ENCODE data around the gene AOPEP. TPM values are rescaled to one million over a fixed set of nuclear protein-coding genes. Genes with fewer than 3 reads are reported as not detected.

The AOPEP gene
- total and polyA plus RNA-seq, 2 of the 13 experiments (the other 11 are each of a cell fraction or from before 2014, with no cell fraction given): 22.2 to 41.6 TPM

DNA sequence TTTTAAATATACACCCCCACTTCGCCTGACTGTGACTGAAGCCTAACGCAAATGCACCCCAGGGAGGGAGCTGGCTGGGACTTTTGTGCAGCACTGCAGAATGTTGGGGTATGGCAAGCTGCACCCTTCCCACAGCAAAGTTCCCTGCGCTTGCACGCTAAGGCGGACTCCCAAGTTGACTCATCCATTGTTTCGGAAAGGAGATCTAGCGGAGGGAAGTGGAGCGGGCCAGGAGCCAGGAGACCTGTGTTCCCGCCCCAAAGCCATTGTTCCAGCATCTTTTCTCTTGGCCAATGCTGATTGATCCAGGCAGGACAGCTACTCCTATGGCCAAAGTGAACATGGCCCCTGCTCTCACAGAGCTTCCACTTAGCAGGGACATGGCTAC lies 202.9 kb downstream of the AOPEP start:
- no peak overlapping the region for H2AFZ ChIP-seq (ENCODE audit: low read length)
- TF ChIP-seq RBM39 (IDR thresholded peaks at IDR 0.05; ENCODE audit: low read depth, low read length, poor library complexity, severe bottlenecking) (no peak), CHD2 (IDR thresholded peaks at IDR 0.05; ENCODE audit: low read depth, low read length) (no peak), ZNF274 (CRISPR knock-in tag; IDR thresholded peaks at IDR 0.05) (peak; percentile 68; the same call in 1 of the 2 replicates), NRL (CRISPR knock-in tag; IDR thresholded peaks at IDR 0.05; ENCODE audit: borderline replicate concordance) (0 out of 2 replicates have a peak, but pooled peaks have one; percentile 66), ZNF83 (CRISPR knock-in tag; IDR thresholded peaks at IDR 0.05; ENCODE audit: borderline replicate concordance) (no peak), MAFK (conservative IDR thresholded peaks at IDR 0.05 in 1 of 2, IDR thresholded peaks at IDR 0.05 in 1 of 2; ENCODE audit: low read length in 2 of 2) (no peak), HDAC1 (CRISPR knock-in tag; IDR thresholded peaks at IDR 0.05) (0 out of 2 replicates have a peak, but pooled peaks have one; percentile 13)
- TF ChIP-seq, protein P1, sequence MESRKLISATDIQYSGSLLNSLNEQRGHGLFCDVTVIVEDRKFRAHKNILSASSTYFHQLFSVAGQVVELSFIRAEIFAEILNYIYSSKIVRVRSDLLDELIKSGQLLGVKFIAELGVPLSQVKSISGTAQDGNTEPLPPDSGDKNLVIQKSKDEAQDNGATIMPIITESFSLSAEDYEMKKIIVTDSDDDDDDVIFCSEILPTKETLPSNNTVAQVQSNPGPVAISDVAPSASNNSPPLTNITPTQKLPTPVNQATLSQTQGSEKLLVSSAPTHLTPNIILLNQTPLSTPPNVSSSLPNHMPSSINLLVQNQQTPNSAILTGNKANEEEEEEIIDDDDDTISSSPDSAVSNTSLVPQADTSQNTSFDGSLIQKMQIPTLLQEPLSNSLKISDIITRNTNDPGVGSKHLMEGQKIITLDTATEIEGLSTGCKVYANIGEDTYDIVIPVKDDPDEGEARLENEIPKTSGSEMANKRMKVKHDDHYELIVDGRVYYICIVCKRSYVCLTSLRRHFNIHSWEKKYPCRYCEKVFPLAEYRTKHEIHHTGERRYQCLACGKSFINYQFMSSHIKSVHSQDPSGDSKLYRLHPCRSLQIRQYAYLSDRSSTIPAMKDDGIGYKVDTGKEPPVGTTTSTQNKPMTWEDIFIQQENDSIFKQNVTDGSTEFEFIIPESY (CRISPR knock-in tag; IDR thresholded peaks at IDR 0.05): 0 out of 2 replicates have a peak, but pooled peaks have one; percentile 38
- TF ChIP-seq, protein P2, sequence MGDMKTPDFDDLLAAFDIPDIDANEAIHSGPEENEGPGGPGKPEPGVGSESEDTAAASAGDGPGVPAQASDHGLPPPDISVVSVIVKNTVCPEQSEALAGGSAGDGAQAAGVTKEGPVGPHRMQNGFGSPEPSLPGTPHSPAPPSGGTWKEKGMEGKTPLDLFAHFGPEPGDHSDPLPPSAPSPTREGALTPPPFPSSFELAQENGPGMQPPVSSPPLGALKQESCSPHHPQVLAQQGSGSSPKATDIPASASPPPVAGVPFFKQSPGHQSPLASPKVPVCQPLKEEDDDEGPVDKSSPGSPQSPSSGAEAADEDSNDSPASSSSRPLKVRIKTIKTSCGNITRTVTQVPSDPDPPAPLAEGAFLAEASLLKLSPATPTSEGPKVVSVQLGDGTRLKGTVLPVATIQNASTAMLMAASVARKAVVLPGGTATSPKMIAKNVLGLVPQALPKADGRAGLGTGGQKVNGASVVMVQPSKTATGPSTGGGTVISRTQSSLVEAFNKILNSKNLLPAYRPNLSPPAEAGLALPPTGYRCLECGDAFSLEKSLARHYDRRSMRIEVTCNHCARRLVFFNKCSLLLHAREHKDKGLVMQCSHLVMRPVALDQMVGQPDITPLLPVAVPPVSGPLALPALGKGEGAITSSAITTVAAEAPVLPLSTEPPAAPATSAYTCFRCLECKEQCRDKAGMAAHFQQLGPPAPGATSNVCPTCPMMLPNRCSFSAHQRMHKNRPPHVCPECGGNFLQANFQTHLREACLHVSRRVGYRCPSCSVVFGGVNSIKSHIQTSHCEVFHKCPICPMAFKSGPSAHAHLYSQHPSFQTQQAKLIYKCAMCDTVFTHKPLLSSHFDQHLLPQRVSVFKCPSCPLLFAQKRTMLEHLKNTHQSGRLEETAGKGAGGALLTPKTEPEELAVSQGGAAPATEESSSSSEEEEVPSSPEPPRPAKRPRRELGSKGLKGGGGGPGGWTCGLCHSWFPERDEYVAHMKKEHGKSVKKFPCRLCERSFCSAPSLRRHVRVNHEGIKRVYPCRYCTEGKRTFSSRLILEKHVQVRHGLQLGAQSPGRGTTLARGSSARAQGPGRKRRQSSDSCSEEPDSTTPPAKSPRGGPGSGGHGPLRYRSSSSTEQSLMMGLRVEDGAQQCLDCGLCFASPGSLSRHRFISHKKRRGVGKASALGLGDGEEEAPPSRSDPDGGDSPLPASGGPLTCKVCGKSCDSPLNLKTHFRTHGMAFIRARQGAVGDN (CRISPR knock-in tag; IDR thresholded peaks at IDR 0.05): peak; percentile 42
- H3K27me3 ChIP-seq (ENCODE audit: control insufficient read depth in 1 of 2, insufficient read depth in 2 of 2, low read length in 2 of 2): no peaks in the 10 kb centered on the region
- ChIA-PET POLR2A (no interaction called here), CTCF (ENCODE audit: low intra/inter-chr PET ratio, low total read pairs) (no interaction called here)
- no peaks in the 10 kb centered on the region; a peak in 2 of 5 replicates for H3K36me3 ChIP-seq (replicated peaks in 1 of 2; ENCODE audit: control insufficient read depth in 1 of 2, insufficient read depth in 2 of 2, low read length in 2 of 2)
- intact Hi-C loops (cut with micrococcal nuclease; ENCODE audit: unreplicated experiment): no loop called here
- ATAC-seq (no peak), DNase-seq (ENCODE audit: low spot score) (no peak), FAIRE-seq (no peak)
- H3K79me2 ChIP-seq (ENCODE audit: insufficient read depth, low read length): no peaks in the 10 kb centered on the region
- no peak overlapping the region for H3K4me2 ChIP-seq (ENCODE audit: low read depth, low read length)
- H3K4me3 ChIP-seq (replicated peaks in 1 of 3; ENCODE audit: insufficient read depth in 1 of 3, low read depth in 2 of 3, low read length in 3 of 3): no peak overlapping the region
- peaks cover 72% of the 10 kb centered on the region for H3K4me1 ChIP-seq (ENCODE audit: insufficient read depth, low read length)
- peak overlapping the region; percentile 19; the same call in 1 of the 2 replicates for H3K9ac ChIP-seq (ENCODE audit: insufficient read depth, low read depth, low read length)
- no peaks in the 10 kb centered on the region for H3K9me3 ChIP-seq (ENCODE audit: low read length)
- no TSS peak for BruUV-seq (replicated peaks)
- peak overlapping the region; percentile 65 for H3K27ac ChIP-seq (ENCODE audit: extremely low read length, insufficient read depth, low read length)
- WGBS (ENCODE audit: low lambda C conversion rate): 97% methylated on average over 9 of the region's 9 CpGs
- no peaks in the 10 kb centered on the region for H4K20me1 ChIP-seq (ENCODE audit: insufficient read depth, low read length)
- in situ Hi-C loops (cut with HindIII; ENCODE audit: extremely low pct_ligation_motif_present, low pct_unique_long_range_greater_than_20kb): no loop called here
